ENCODE measurements around the gene USP48.
"Not testable (repeated sequence)": the region's sequence is repeated elsewhere in the genome, so short reads cannot be mapped to it uniquely, and the experiment has no call there.

Gene USP48

GRCh38 chr1:21782868-21783678, at the start of gene USP48:
USP48 (minus strand) TSS chr1:21783149; CDS start chr1:21782957, 192 bp downstream.
- peak; percentile 97 for DNase-seq

GRCh38 chr1:21831454-21831970, 48.6 kb upstream of the USP48 start:
- no peak for DNase-seq

GRCh38 chr1:21830792-21831453, 48.0 kb upstream of the USP48 start:
- no peak for DNase-seq

- DNase-seq, result no peak
Measured at GRCh38 chr1:21829294-21829693, 46.3 kb upstream of the USP48 start.

- DNase-seq, result no peak
Measured at GRCh38 chr1:21828506-21829210, 45.7 kb upstream of the USP48 start.

- DNase-seq, result no peak
Measured at GRCh38 chr1:21828075-21828474, 45.1 kb upstream of the USP48 start.

- no peak for DNase-seq
Measured at GRCh38 chr1:21827141-21827679, 44.3 kb upstream of the USP48 start.

GRCh38 chr1:21826694-21827093, 43.7 kb upstream of the USP48 start:
- not testable (repeated sequence) for DNase-seq

GRCh38 chr1:21825393-21825792, 42.4 kb upstream of the USP48 start:
- DNase-seq, result no peak

GRCh38 chr1:21824926-21825325, 42.0 kb upstream of the USP48 start:
- no peak for DNase-seq

- no peak for DNase-seq
Measured at GRCh38 chr1:21823980-21824702, 41.2 kb upstream of the USP48 start.

GRCh38 chr1:21823206-21823979, 40.4 kb upstream of the USP48 start:
- no peak for DNase-seq

- no peak for DNase-seq
Measured at GRCh38 chr1:21822349-21822748, 39.4 kb upstream of the USP48 start.

GRCh38 chr1:21821385-21822019, 38.6 kb upstream of the USP48 start:
- no peak for DNase-seq

- no peak for DNase-seq
Measured at GRCh38 chr1:21820597-21821232, 37.8 kb upstream of the USP48 start.

- DNase-seq, result peak; percentile 38
Measured at GRCh38 chr1:21818656-21819055, 35.7 kb upstream of the USP48 start.

- no peak for DNase-seq
Measured at GRCh38 chr1:21816602-21817302, 33.8 kb upstream of the USP48 start.

GRCh38 chr1:21815724-21816321, 32.9 kb upstream of the USP48 start:
- DNase-seq, result peak; percentile 9

- no peak for DNase-seq
Measured at GRCh38 chr1:21814981-21815582, 32.1 kb upstream of the USP48 start.

All from CD4-positive, alpha-beta T cell treated with Interleukin-21 for 1 hour (primary cell).